HEK293 (cell line): ENCODE measurements around the gene ANKRD65.
"Not testable (repeated sequence)": the region's sequence is repeated elsewhere in the genome, so short reads cannot be mapped to it uniquely, and the experiment has no call there.

Experiments
- CTCF ChIA-PET: fragments of 350-600 bp; formaldehyde crosslinking; extraction: SDS; loops from one replicate; lab custom pipeline; 2021; ENCODE audit warnings: antibody characterized with exemption; lab: Yijun Ruan, JAX
- POLR2A ChIA-PET: fragments of 300-600 bp; formaldehyde crosslinking; extraction: SDS; loops from one replicate; lab custom pipeline; 2020; ENCODE audit warnings: antibody characterized with exemption, inconsistent platforms; lab: Yijun Ruan, JAX
- H3K27ac ChIP-seq: fragments of 200-500 bp; sonication (Bioruptor generic); 2 replicates; pipeline ENCODE4 v1.5.1; 2014; ENCODE audit warnings: low read depth, low read length, control low read depth, inconsistent platforms; ENCODE audit errors: extremely low read depth
- H3K36me3 ChIP-seq, 2 experiments: fragments of 200-500 bp in 1 of 2; sonication (Bioruptor generic) in 1 of 2; 1 replicate in 1 of 2; 2 replicates in 1 of 2; pipeline ENCODE4 v1.5.1; 2014 to 2017; ENCODE audit warnings: inconsistent platforms in 2 of 2, low read length in 2 of 2; ENCODE audit not compliant: control insufficient read depth in 2 of 2, insufficient read depth in 1 of 2
- H3K4me1 ChIP-seq: fragments of 200-500 bp; sonication (Bioruptor generic); 2 replicates; pipeline ENCODE4 v1.5.1; 2014; ENCODE audit warnings: mild to moderate bottlenecking, low read length, inconsistent platforms; ENCODE audit not compliant: control insufficient read depth, insufficient read depth
- H3K4me3 ChIP-seq: 2 replicates; pipeline ENCODE4 v1.5.1; 2011; ENCODE audit warnings: low read depth, mild to moderate bottlenecking, control low read depth, low read length, moderate library complexity
- H3K9me3 ChIP-seq: fragments of 200-500 bp; sonication (Bioruptor generic); 2 replicates; pipeline ENCODE4 v1.5.1; 2014; ENCODE audit warnings: low read depth, low read length, inconsistent platforms; ENCODE audit not compliant: control insufficient read depth, insufficient read depth
- GLIS2 ChIP-seq: fragments of 450-650 bp; formaldehyde crosslinking; IDR thresholded peaks from 2 replicates; pipeline ENCODE4 v1.5.1; 2016; ENCODE audit warnings: missing biosample characterization, missing genetic modification characterization
- MZF1 ChIP-seq: fragments of 450-650 bp; formaldehyde crosslinking; IDR thresholded peaks from 2 replicates; pipeline ENCODE4 v1.5.1; 2017; ENCODE audit warnings: missing biosample characterization, missing genetic modification characterization, borderline replicate concordance
- OSR2 ChIP-seq: fragments of 450-650 bp; formaldehyde crosslinking; IDR thresholded peaks from 2 replicates; pipeline ENCODE4 v1.5.1; 2016; ENCODE audit warnings: missing biosample characterization, missing genetic modification characterization
- SP2 ChIP-seq: fragments of 450-650 bp; formaldehyde crosslinking; IDR thresholded peaks from 2 replicates; pipeline ENCODE4 v1.5.1; 2016; ENCODE audit warnings: missing biosample characterization, missing genetic modification characterization
- TCF7L2 ChIP-seq: IDR thresholded peaks from 2 replicates; pipeline ENCODE4 v1.6.1; 2011; ENCODE audit warnings: low read depth, mild to moderate bottlenecking, inconsistent platforms, low read length, moderate library complexity, borderline replicate concordance
- ZBTB21 ChIP-seq: fragments of 450-650 bp; formaldehyde crosslinking; IDR thresholded peaks from 2 replicates; pipeline ENCODE4 v1.5.1; 2017; ENCODE audit warnings: missing biosample characterization, missing genetic modification characterization
- ZNF335 ChIP-seq: fragments of 450-650 bp; formaldehyde crosslinking; conservative IDR thresholded peaks from 2 replicates; pipeline ENCODE4 v1.5.1; 2016; ENCODE audit warnings: missing biosample characterization, missing genetic modification characterization
- ZNF560 ChIP-seq: fragments of 450-650 bp; formaldehyde crosslinking; IDR thresholded peaks from 2 replicates; pipeline ENCODE4 v1.5.1; 2017; ENCODE audit warnings: missing biosample characterization, missing genetic modification characterization, borderline replicate concordance
- ZNF623 ChIP-seq: fragments of 450-650 bp; formaldehyde crosslinking; IDR thresholded peaks from 2 replicates; pipeline ENCODE4 v1.5.1; 2016; ENCODE audit warnings: missing biosample characterization, missing genetic modification characterization
- ZNF677 ChIP-seq: fragments of 450-650 bp; IDR thresholded peaks from 2 replicates; pipeline ENCODE4 v1.5.0; 2018; ENCODE audit warnings: missing biosample characterization, mild to moderate bottlenecking, missing genetic modification characterization, moderate library complexity
- ZNF768 ChIP-seq: fragments of 450-650 bp; formaldehyde crosslinking; IDR thresholded peaks from 2 replicates; pipeline ENCODE4 v1.5.1; 2018; ENCODE audit warnings: missing biosample characterization, mild to moderate bottlenecking, missing genetic modification characterization
- TF ChIP-seq, protein P1 (sequence below): fragments of 450-650 bp; formaldehyde crosslinking; IDR thresholded peaks from 2 replicates; pipeline ENCODE4 v1.5.1; 2016; ENCODE audit warnings: missing biosample characterization, missing genetic modification characterization
- TF ChIP-seq, protein P2 (sequence below): fragments of 450-650 bp; formaldehyde crosslinking; IDR thresholded peaks from 2 replicates; pipeline ENCODE4 v1.5.1; 2016; ENCODE audit warnings: missing biosample characterization, missing genetic modification characterization

ANKRD65 gene

GRCh38 chr1:1462318-1462966 is 41.4 kb upstream of the ANKRD65 start:
- Histone ChIP-seq H3K9me3 (no peaks in the 10 kb centered on the region), H3K4me1 (no peaks in the 10 kb centered on the region), H3K36me3 (no peaks in the 10 kb centered on the region), H3K4me3 (no peak overlapping the region), H3K27ac (no peak overlapping the region)
- ChIA-PET POLR2A (interaction anchor here (1.4 kb wide), 1 partner anchor 63 kb away, joined by 5 read pairs; the partner anchor contains the start of gene CCNL2), CTCF (no interaction called here)
- peak; percentile 74 for TF ChIP-seq ZNF335 (tag by site-specific recombination)
- TF ChIP-seq, protein P1, sequence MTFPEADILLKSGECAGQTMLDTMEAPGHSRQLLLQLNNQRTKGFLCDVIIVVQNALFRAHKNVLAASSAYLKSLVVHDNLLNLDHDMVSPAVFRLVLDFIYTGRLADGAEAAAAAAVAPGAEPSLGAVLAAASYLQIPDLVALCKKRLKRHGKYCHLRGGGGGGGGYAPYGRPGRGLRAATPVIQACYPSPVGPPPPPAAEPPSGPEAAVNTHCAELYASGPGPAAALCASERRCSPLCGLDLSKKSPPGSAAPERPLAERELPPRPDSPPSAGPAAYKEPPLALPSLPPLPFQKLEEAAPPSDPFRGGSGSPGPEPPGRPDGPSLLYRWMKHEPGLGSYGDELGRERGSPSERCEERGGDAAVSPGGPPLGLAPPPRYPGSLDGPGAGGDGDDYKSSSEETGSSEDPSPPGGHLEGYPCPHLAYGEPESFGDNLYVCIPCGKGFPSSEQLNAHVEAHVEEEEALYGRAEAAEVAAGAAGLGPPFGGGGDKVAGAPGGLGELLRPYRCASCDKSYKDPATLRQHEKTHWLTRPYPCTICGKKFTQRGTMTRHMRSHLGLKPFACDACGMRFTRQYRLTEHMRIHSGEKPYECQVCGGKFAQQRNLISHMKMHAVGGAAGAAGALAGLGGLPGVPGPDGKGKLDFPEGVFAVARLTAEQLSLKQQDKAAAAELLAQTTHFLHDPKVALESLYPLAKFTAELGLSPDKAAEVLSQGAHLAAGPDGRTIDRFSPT (tag by site-specific recombination): no peak

- TF ChIP-seq ZBTB21 (tag by site-specific recombination): no peak
- TF ChIP-seq ZNF677: no peak
- TF ChIP-seq, protein P2, sequence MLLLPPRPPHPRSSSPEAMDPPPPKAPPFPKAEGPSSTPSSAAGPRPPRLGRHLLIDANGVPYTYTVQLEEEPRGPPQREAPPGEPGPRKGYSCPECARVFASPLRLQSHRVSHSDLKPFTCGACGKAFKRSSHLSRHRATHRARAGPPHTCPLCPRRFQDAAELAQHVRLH (tag by site-specific recombination): no peak
- no peak for TF ChIP-seq GLIS2 (tag by site-specific recombination)
- TF ChIP-seq, all 188 proteins: peak for 0
- no peak overlapping the region for H3K4me3 ChIP-seq
- ChIA-PET POLR2A (interaction anchor here (0.7 to 1.4 kb wide), 2 partner anchors 63 to 110 kb away, joined by 5 read pairs; partner anchors contain the start of gene CCNL2), CTCF (interaction anchor here (0.6 to 1.0 kb wide), 2 partner anchors 21 to 43 kb away, joined by 3 to 4 read pairs; no protein-coding TSS in a partner anchor)
- no peaks in the 10 kb centered on the region for H3K4me1 ChIP-seq
- H3K36me3 ChIP-seq: no peaks in the 10 kb centered on the region
- no peak overlapping the region for H3K27ac ChIP-seq
- no peaks in the 10 kb centered on the region for H3K9me3 ChIP-seq
Observed at GRCh38 chr1:1461721-1462317, 40.7 kb upstream of the ANKRD65 start.

DNA sequence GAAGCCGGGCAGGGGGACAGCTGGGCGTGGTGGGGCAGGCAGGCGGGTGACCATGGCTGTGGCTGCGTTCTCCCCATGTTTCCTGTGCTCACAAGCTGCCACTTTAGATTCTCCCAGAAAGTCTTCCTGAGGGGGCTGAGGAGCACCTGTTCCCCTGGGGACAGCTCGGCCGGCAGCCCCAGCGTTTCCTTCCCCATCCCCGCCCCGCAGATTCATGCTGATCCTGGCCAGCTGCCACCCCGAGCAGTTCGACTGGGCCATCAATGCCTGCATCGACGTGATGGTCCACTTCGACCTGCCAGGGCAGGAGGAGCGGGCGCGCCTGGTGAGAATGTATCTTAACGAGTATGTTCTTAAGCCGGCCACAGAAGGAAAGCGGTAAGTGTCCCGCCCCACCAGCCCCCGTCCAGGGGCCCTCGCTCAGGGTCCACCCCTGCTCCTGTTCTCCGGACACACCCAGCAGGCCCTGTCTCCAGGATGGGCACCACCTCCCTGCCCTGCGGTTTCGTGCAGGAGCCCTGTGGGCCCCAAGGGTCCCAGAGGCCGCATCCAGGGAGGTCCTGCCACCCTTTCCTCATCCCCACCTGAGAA is 39.6 kb upstream of the ANKRD65 start:
- Histone ChIP-seq H3K9me3 (no peaks in the 10 kb centered on the region), H3K27ac (no peak overlapping the region), H3K36me3 (no peaks in the 10 kb centered on the region), H3K4me3 (no peak overlapping the region), H3K4me1 (no peaks in the 10 kb centered on the region)
- ChIA-PET POLR2A (no interaction called here), CTCF (no interaction called here)
- TF ChIP-seq TCF7L2 (no peak), ZNF677 (no peak), ZNF560 (tag by site-specific recombination) (no peak), OSR2 (tag by site-specific recombination) (no peak), ZNF623 (no peak), ZNF768 (tag by site-specific recombination) (no peak), SP2 (tag by site-specific recombination) (no peak), MZF1 (tag by site-specific recombination) (no peak)

DNA sequence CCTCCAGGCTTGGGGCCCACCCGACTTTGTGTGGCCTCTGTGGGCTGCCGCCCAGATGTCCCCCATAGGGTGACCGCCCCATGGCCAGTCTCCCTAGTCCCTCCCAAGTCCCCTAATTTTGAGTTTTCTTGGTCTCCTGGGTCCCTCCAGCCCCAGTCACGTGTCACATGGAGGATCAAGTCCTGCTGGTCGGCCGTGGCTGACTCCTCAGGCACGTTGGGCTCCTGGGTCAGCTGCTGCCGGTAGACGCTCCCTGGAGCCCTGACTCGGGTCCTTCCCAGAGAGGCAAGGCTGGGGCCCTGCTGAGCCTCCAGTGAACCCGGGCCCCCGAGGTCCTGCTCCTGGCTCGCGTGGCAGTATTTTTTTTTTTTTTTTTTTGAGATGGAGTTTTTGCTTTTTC is 38.6 kb upstream of the ANKRD65 start:
- POLR2A ChIA-PET, H3K9me3 ChIP-seq, CTCF ChIA-PET: not testable (repeated sequence)

More for the DNA sequence above, 38.6 kb upstream of the ANKRD65 start:
- H3K4me3 ChIP-seq, H3K36me3 ChIP-seq, H3K27ac ChIP-seq, H3K4me1 ChIP-seq: not testable (repeated sequence)
